ENCODE results near the gene PTPRJ. TPM values are rescaled to one million over a fixed set of nuclear protein-coding genes. Genes with fewer than 3 reads are reported as not detected.

Gene PTPRJ
- total RNA-seq, 1 donor from 2014 or later: 5.9 TPM

DNA sequence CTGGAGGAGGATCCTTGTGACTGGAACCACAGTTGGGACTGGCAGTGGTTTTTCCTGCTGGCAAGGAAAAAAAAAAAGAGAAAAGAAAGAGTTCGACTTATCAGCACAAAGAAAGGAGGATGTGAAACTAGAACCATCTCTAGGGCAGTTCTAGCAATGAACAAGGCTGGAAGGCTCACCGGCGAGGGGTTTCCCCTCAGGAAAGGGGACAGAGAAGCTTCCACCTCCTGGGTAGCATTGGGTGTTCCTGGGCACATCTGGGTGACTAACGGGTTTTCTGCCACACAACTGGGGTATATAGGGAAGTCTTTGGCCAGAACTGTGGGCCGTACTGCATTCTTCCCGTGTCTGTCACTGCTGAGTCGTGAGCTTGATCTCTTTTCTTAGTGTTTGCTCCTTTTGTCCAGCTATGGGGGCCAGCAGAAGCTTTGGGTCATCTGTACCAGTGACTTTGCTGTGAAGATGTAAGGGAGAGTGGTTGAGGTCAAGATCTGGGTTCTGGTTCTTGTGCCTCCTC, 126.9 kb downstream of the PTPRJ start:
- no peak overlapping the region for H3K27ac ChIP-seq
- no peak overlapping the region for H3K4me3 ChIP-seq
- H3K4me1 ChIP-seq: peaks cover 7 to 9% of the 10 kb centered on the region in 2 donors
- intact Hi-C loops (cut with DNase I): loop anchor here (5.0 kb wide), 1 partner anchor 45 kb away; no protein-coding TSS in a partner anchor
- TF ChIP-seq, protein P1, sequence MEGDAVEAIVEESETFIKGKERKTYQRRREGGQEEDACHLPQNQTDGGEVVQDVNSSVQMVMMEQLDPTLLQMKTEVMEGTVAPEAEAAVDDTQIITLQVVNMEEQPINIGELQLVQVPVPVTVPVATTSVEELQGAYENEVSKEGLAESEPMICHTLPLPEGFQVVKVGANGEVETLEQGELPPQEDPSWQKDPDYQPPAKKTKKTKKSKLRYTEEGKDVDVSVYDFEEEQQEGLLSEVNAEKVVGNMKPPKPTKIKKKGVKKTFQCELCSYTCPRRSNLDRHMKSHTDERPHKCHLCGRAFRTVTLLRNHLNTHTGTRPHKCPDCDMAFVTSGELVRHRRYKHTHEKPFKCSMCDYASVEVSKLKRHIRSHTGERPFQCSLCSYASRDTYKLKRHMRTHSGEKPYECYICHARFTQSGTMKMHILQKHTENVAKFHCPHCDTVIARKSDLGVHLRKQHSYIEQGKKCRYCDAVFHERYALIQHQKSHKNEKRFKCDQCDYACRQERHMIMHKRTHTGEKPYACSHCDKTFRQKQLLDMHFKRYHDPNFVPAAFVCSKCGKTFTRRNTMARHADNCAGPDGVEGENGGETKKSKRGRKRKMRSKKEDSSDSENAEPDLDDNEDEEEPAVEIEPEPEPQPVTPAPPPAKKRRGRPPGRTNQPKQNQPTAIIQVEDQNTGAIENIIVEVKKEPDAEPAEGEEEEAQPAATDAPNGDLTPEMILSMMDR (IDR thresholded peaks at IDR 0.05): no peak
- no peak for DNase-seq (ENCODE audit: low spot score in 2 of 2)
- no peaks in the 10 kb centered on the region for H3K36me3 ChIP-seq
- H3K27me3 ChIP-seq: no peaks in the 10 kb centered on the region
- H3K9me3 ChIP-seq: no peaks in the 10 kb centered on the region

DNA sequence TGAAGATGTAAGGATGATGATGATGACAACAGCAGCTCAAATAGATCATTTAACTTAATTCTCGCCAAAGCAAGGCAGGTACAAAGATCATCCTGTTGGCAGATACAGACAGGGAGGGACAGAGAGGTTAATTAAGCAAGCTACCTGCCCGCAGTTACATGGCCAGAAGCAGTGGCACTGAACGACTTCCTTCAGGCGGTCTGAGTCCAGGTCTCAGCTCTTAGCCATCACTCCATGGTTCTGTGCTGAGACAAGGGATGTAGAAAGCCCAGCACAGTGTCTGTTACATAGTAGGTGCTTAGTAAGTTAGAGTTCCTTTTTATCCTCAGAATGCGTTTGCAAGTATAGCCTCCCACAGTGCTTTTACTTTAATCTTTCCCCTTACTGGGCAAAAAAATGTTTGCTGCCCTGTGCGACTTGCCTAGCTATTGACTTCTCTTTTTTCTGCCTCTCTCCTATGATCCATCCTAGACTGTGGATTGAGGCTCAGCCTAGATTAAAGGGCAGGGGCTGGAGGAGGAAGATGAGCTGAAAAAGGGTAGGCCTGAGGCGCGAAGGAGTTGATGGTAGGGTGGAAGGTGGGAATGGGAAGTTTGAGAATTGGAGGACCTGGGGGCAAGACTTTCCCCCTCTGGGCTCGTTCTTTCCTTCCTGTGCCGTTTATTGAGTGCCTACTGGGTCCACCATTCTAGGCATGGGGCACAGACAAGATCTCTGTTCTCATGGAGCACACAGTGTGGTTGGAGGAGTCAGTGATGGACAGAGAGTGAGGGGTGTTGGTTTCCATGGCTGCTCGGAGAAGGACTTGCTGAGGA, 128.1 kb downstream of the PTPRJ start:
- Histone ChIP-seq H3K36me3 (no peaks in the 10 kb centered on the region), H3K4me3 (no peak overlapping the region), H3K27me3 (no peaks in the 10 kb centered on the region), H3K9me3 (no peaks in the 10 kb centered on the region), H3K27ac (no peak overlapping the region), H3K4me1 (peaks cover 7 to 9% of the 10 kb centered on the region in 2 donors)
- TF ChIP-seq, protein P1 (IDR thresholded peaks at IDR 0.05): no peak
- intact Hi-C loops (cut with DNase I): loop anchor here (2.0 to 5.0 kb wide), 2 partner anchors 46 to 260 kb away; partner anchors contain the start of gene NUP160
- DNase-seq (ENCODE audit: low spot score in 2 of 2): no peak

DNA sequence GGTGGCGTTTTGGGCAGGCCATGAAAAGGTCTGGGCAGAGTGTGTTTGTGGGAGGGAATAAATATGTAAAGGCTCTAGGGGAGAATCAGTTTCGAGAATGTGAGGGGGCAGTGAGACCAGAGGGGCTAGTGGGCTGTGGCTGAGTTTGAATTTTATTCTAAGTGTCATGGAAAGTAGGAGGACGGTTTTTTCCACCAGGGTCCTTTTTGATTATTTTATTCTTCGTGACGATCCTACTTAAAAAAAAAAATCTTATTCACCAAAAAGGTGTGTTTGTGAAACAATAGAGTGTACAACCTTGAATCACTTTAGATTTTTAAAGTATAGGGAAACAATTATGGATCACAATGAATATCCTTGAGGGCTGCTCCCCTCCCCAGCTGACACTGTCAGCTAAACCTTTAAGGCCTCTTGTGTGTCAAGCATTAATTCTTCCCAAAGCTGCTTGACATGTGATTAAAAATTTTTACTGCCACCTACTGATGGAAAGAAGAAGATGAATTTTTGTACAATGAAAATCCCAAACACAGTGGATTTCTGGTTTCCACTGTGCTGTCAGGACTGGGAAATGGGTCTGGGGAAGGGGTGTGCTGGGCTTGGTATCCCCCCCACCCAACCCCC, 128.8 kb downstream of the PTPRJ start:
- H3K4me1 ChIP-seq: peaks cover 4 to 9% of the 10 kb centered on the region in 2 donors
- intact Hi-C loops (cut with DNase I): loop anchor here (2.0 to 5.0 kb wide), 2 partner anchors 47 to 260 kb away; partner anchors contain the start of gene NUP160
- TF ChIP-seq, protein P1 (IDR thresholded peaks at IDR 0.05): peak; percentile 27 to 50 (median 48)
- H3K27me3 ChIP-seq: no peaks in the 10 kb centered on the region
- H3K4me3 ChIP-seq: peak overlapping the region in 1 of 2 donors; percentile 44
- no peak for DNase-seq (ENCODE audit: low spot score in 2 of 2)
- peaks cover 0 to 2% of the 10 kb centered on the region in 2 donors for H3K9me3 ChIP-seq
- H3K36me3 ChIP-seq: no peaks in the 10 kb centered on the region
- no peak overlapping the region for H3K27ac ChIP-seq

DNA sequence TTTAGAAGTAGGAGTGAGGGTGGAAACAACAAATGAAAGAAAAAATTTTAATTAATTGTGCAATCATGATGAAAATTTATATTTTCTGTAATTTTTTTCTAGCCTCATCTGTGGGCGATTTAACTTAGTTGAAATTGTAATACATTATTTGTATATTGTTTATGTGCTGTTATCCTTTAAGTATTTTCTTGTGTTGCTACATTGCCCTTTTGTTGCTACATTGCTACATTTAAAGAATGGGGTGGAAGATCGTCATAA, 130.1 kb downstream of the PTPRJ start:
- intact Hi-C loops (cut with DNase I): loop anchor here (1.0 kb wide), 1 partner anchor 175 kb away; no protein-coding TSS in a partner anchor

DNA sequence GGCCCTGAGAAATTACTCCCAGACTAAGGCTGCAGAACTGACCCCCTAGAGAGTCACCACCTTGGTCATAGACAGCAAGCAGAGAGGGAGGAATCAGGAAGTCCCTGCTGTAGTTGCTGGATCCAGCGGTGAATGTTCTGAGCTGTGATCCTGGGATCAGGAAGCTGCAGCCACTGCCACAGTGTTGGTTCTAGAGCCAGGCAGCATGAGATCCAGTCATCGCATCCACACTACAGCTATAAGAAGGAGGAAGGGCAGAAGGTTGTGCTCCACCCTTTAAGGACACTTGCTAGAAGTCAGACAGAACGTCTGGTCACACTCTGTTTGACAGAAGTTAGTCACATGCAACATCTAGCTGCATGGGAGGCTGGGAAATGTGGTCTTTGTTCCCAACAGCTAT, 131.5 kb downstream of the PTPRJ start:
- Histone ChIP-seq H3K4me3 (no peak overlapping the region), H3K9me3 (peaks cover 5 to 21% of the 10 kb centered on the region in 2 donors), H3K27me3 (no peaks in the 10 kb centered on the region), H3K4me1 (peaks cover 4 to 9% of the 10 kb centered on the region in 2 donors), H3K36me3 (no peaks in the 10 kb centered on the region), H3K27ac (no peak overlapping the region)
- no peak for DNase-seq (ENCODE audit: low spot score in 2 of 2)
- TF ChIP-seq, protein P1 (IDR thresholded peaks at IDR 0.05): no peak
- intact Hi-C loops (cut with DNase I): no loop called here

More for the DNA sequence above, 130.1 kb downstream of the PTPRJ start:
- Histone ChIP-seq H3K36me3 (no peaks in the 10 kb centered on the region), H3K27ac (no peak overlapping the region), H3K4me3 (no peak overlapping the region), H3K4me1 (peaks cover 4 to 9% of the 10 kb centered on the region in 2 donors), H3K27me3 (no peaks in the 10 kb centered on the region), H3K9me3 (peaks cover 5 to 15% of the 10 kb centered on the region in 2 donors)
- no peak for DNase-seq (ENCODE audit: low spot score in 2 of 2)
- TF ChIP-seq, protein P1 (IDR thresholded peaks at IDR 0.05): no peak

All from ascending aorta (tissue), 2 donors.